Osteoblast (primary cell): Measurements from ENCODE around the gene MAP3K2. TPM values are rescaled to one million over a fixed set of nuclear protein-coding genes. Genes with fewer than 3 reads are reported as not detected.

ENCODE experiments used
- DNase-seq: peaks from one replicate; pipeline ENCODE4 v3.0.0; 2011; ENCODE audit warnings: low spot score, mixed read lengths; ENCODE audit not compliant: insufficient read length; ENCODE audit errors: missing footprints
- H2AFZ ChIP-seq: 2 replicates; pipeline ENCODE4 v1.6.0; 2011; ENCODE audit warnings: mild to moderate bottlenecking, low read length
- H3K27ac ChIP-seq: 2 replicates; pipeline ENCODE4 v1.5.1; 2011; ENCODE audit warnings: mild to moderate bottlenecking, low read depth, low read length, moderate library complexity
- H3K27me3 ChIP-seq: 2 replicates; pipeline ENCODE4 v1.6.0; 2012; ENCODE audit warnings: mild to moderate bottlenecking, control low read depth, inconsistent platforms, low read length, moderate library complexity; ENCODE audit not compliant: insufficient read depth
- H3K36me3 ChIP-seq: 2 replicates; pipeline ENCODE4 v1.5.1; 2011; ENCODE audit warnings: mild to moderate bottlenecking, low read length, control low read depth, moderate library complexity; ENCODE audit not compliant: insufficient read depth
- H3K4me1 ChIP-seq: 2 replicates; pipeline ENCODE4 v1.5.1; 2011; ENCODE audit warnings: mild to moderate bottlenecking, low read length, control low read depth, moderate library complexity; ENCODE audit not compliant: insufficient read depth
- H3K4me2 ChIP-seq: 2 replicates; pipeline ENCODE4 v1.6.0; 2011; ENCODE audit warnings: mild to moderate bottlenecking, low read length; ENCODE audit not compliant: insufficient read depth
- H3K4me3 ChIP-seq: fragments of 200-600 bp; sonication (generic); 3 replicates; pipeline ENCODE4 v1.5.1; 2012; ENCODE audit warnings: mild to moderate bottlenecking, low read length, inconsistent platforms; ENCODE audit not compliant: insufficient read depth
- H3K79me2 ChIP-seq: 2 replicates; pipeline ENCODE4 v1.6.0; 2012; ENCODE audit warnings: mild to moderate bottlenecking, low read length, control low read depth, inconsistent platforms; ENCODE audit not compliant: insufficient read depth
- H3K9me3 ChIP-seq: 2 replicates; pipeline ENCODE4 v1.5.1; 2011; ENCODE audit warnings: low read depth, low read length, control low read depth
- H4K20me1 ChIP-seq: 2 replicates; pipeline ENCODE4 v1.6.0; 2012; ENCODE audit warnings: mild to moderate bottlenecking, low read length, control low read depth; ENCODE audit not compliant: insufficient read depth
- CTCF ChIP-seq: IDR thresholded peaks from 2 replicates; pipeline ENCODE4 v1.5.1; 2011; ENCODE audit warnings: mild to moderate bottlenecking, low read depth, low read length, moderate library complexity; ENCODE audit errors: extremely low read depth
- total RNA-seq: library from RNA; depleted of rRNA; stranded (reverse); fragments of >200 nt; gene quantifications from 2 replicates; pipeline ENCODE4 v1.2.3, GENCODE V29; 2012

MAP3K2 gene
- total RNA-seq, 1 donor: 64.1 TPM

DNA sequence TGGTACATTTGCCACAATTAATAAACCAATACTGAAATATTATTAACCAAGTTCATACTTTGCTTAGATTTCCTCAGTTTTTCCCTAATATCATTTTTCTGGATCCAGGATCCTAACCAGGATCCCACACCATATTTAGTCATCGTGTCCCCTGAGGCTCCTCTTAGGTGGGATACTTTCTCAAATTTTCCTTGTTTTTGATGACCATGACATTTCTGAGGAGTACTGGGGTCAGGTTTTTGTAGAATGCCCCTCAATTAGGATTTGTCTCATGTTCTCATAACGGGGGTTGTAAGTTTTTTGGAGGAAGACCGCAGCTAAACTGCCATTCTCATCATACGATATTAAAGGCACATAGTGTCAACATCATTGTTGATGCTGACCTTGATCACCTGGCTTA, 78.3 kb downstream of the MAP3K2 start:
- no peak for DNase-seq
- H2AFZ ChIP-seq: no peak overlapping the region
- H3K9me3 ChIP-seq: no peaks in the 10 kb centered on the region
- no peak overlapping the region for H3K4me3 ChIP-seq
- H3K79me2 ChIP-seq: no peaks in the 10 kb centered on the region
- H3K4me1 ChIP-seq: no peaks in the 10 kb centered on the region
- no peak for TF ChIP-seq CTCF
- H3K27me3 ChIP-seq: no peaks in the 10 kb centered on the region
- H3K4me2 ChIP-seq: no peak overlapping the region
- peaks cover 38% of the 10 kb centered on the region for H3K36me3 ChIP-seq
- no peak overlapping the region for H3K27ac ChIP-seq
- no peaks in the 10 kb centered on the region for H4K20me1 ChIP-seq

DNA sequence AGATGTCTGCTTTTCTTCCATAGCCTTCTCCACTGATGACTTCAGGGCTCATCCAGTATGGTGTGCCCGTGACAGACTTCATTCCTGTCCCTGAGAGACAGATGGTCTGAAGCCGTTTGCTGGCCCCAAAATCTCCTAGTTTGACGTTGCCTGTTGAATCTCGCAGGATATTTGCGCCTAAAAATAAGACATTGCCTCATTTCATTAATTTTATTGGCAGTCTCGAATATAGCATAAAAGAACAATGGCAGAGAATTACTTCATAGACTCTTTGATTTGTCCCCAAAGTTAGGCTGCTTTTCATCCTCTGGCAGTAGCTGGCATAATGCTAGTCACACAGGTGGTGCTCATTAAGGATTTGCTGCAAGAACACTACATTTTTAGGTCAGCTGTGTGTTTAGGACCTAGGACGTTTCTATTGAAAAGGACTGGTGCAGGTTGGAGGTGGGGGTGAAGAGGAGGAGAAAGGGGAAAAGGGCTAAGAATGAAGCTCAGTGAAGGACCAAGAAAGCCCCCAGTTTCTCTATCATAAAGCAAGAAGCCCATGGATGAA, 79.1 kb downstream of the MAP3K2 start:
- H3K4me3 ChIP-seq: no peak overlapping the region
- no peak overlapping the region for H3K4me2 ChIP-seq
- H3K9me3 ChIP-seq: no peaks in the 10 kb centered on the region
- TF ChIP-seq CTCF: no peak
- DNase-seq: no peak
- no peaks in the 10 kb centered on the region for H4K20me1 ChIP-seq
- H3K4me1 ChIP-seq: no peaks in the 10 kb centered on the region
- H3K27ac ChIP-seq: no peak overlapping the region
- H3K27me3 ChIP-seq: no peaks in the 10 kb centered on the region
- no peak overlapping the region for H2AFZ ChIP-seq
- H3K36me3 ChIP-seq: peaks cover 30% of the 10 kb centered on the region
- no peaks in the 10 kb centered on the region for H3K79me2 ChIP-seq

GRCh38 chr2:127305990-127306585, 81.7 kb downstream of the MAP3K2 start:
- no peak for TF ChIP-seq CTCF
- Histone ChIP-seq H4K20me1 (no peaks in the 10 kb centered on the region), H3K79me2 (no peaks in the 10 kb centered on the region), H3K9me3 (no peaks in the 10 kb centered on the region), H3K4me1 (no peaks in the 10 kb centered on the region), H3K4me3 (no peak overlapping the region), H3K4me2 (no peak overlapping the region), H3K27ac (no peak overlapping the region), H3K36me3 (peaks cover 20% of the 10 kb centered on the region), H2AFZ (no peak overlapping the region), H3K27me3 (no peaks in the 10 kb centered on the region)
- no peak for DNase-seq

DNA sequence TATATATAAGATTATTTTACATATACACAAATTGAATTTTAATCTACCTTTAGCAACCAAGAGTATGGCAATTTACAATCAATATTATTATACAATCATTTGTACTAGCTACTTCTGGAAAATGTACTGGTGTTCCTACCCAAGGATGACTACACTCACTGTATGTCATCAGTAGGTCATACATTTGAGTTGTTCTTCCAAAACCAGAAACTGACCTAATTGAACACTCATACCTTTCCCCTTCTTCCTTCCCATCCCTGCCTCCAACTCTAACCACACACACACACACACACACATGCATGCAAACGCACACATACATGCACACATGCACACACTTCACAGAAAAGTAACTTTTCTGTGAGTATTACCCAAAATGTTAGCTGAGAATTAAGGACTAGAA, 85.6 kb downstream of the MAP3K2 start:
- no peak for DNase-seq

More for the DNA sequence above, 85.6 kb downstream of the MAP3K2 start:
- Histone ChIP-seq H4K20me1 (no peaks in the 10 kb centered on the region), H2AFZ (no peak overlapping the region), H3K79me2 (no peaks in the 10 kb centered on the region), H3K4me3 (no peak overlapping the region), H3K4me1 (no peaks in the 10 kb centered on the region), H3K36me3 (peaks cover 13% of the 10 kb centered on the region), H3K27me3 (no peaks in the 10 kb centered on the region), H3K27ac (no peak overlapping the region), H3K4me2 (no peak overlapping the region), H3K9me3 (no peaks in the 10 kb centered on the region)
- no peak for TF ChIP-seq CTCF
